G401.6 (cell line): ENCODE measurements around the gene PKHD1.
"Not testable (repeated sequence)": the region's sequence is repeated elsewhere in the genome, so short reads cannot be mapped to it uniquely, and the experiment has no call there.

Source experiments
- FAIRE-seq: peaks from 2 replicates; lab custom pipeline; 2012; peaks lifted over from hg19 to GRCh38; lab: Jason Lieb, UNC

PKHD1 gene

GRCh38 chr6:51989789-51990188 lies 97.6 kb downstream of the PKHD1 start:
- FAIRE-seq: no peak

GRCh38 chr6:51986864-51987263 lies 100.5 kb downstream of the PKHD1 start:
- no peak for FAIRE-seq

- no peak for FAIRE-seq
Measured at GRCh38 chr6:51983564-51983963, 103.8 kb downstream of the PKHD1 start.

GRCh38 chr6:51982695-51983094 lies 104.7 kb downstream of the PKHD1 start:
- FAIRE-seq: not testable (repeated sequence)

GRCh38 chr6:51976374-51976773 lies 111.0 kb downstream of the PKHD1 start:
- FAIRE-seq: no peak

GRCh38 chr6:51972659-51973058 lies 114.8 kb downstream of the PKHD1 start:
- no peak for FAIRE-seq

GRCh38 chr6:51968265-51968664 lies 119.1 kb downstream of the PKHD1 start:
- no peak for FAIRE-seq

- no peak for FAIRE-seq
Measured at GRCh38 chr6:51965222-51965801, 122.1 kb downstream of the PKHD1 start.

GRCh38 chr6:51963980-51964379 lies 123.4 kb downstream of the PKHD1 start:
- FAIRE-seq: no peak

- FAIRE-seq: no peak
Measured at GRCh38 chr6:51962354-51962753, 125.1 kb downstream of the PKHD1 start.

GRCh38 chr6:51960419-51960818 lies 127.0 kb downstream of the PKHD1 start:
- no peak for FAIRE-seq

- peak; percentile 41 for FAIRE-seq
Measured at GRCh38 chr6:51959744-51960383, 127.5 kb downstream of the PKHD1 start.

GRCh38 chr6:51954681-51955080 lies 132.7 kb downstream of the PKHD1 start:
- no peak for FAIRE-seq

GRCh38 chr6:51953246-51953645 lies 134.2 kb downstream of the PKHD1 start:
- no peak for FAIRE-seq

- FAIRE-seq: no peak
Measured at GRCh38 chr6:51951924-51952323, 135.5 kb downstream of the PKHD1 start.

- no peak for FAIRE-seq
Measured at GRCh38 chr6:51949526-51949925, 137.9 kb downstream of the PKHD1 start.

- not testable (repeated sequence) for FAIRE-seq
Measured at GRCh38 chr6:51939695-51940094, 147.7 kb downstream of the PKHD1 start.

GRCh38 chr6:51936531-51937290 lies 150.7 kb downstream of the PKHD1 start:
- FAIRE-seq: no peak

- no peak for FAIRE-seq
Measured at GRCh38 chr6:51934098-51934497, 153.3 kb downstream of the PKHD1 start.

- FAIRE-seq: no peak
Measured at GRCh38 chr6:51932956-51933355, 154.5 kb downstream of the PKHD1 start.

GRCh38 chr6:51930602-51931001 lies 156.8 kb downstream of the PKHD1 start:
- FAIRE-seq: no peak

- FAIRE-seq: no peak
Measured at GRCh38 chr6:51929934-51930574, 157.4 kb downstream of the PKHD1 start.

- FAIRE-seq: no peak
Measured at GRCh38 chr6:51928320-51928719, 159.1 kb downstream of the PKHD1 start.
